GM23338 (cell line): ENCODE results near the gene DEFB114. TPM values are rescaled to one million over a fixed set of nuclear protein-coding genes. Genes with fewer than 3 reads are reported as not detected.

ENCODE experiments used
- ATAC-seq: fragments of 200-7000 bp; cut with Tn5 transposase; 3 replicates; pipeline ENCODE4 v1.9.1; 2020
- DNase-seq: peaks from one replicate; pipeline ENCODE4 v3.0.0-alpha.2; 2015; ENCODE audit warnings: low spot score
- H2AFZ ChIP-seq: fragments of 200-600 bp; sonication (generic); 2 replicates; pipeline ENCODE4 v1.8.0; 2016; ENCODE audit warnings: antibody characterized with exemption, mild to moderate bottlenecking, moderate library complexity
- H3F3A ChIP-seq: fragments of 200-600 bp; sonication (generic); replicated peaks from 2 replicates; pipeline ENCODE4 v1.8.0; 2017; ENCODE audit warnings: antibody characterized with exemption, mixed run types, low read depth
- H3K27ac ChIP-seq: fragments of 200-600 bp; sonication (generic); 2 replicates; pipeline ENCODE4 v1.6.1; 2016; ENCODE audit warnings: low read depth
- H3K27me3 ChIP-seq: fragments of 200-600 bp; sonication (generic); 2 replicates; pipeline ENCODE4 v1.8.0; 2016; ENCODE audit warnings: mild to moderate bottlenecking, mixed run types, moderate library complexity; ENCODE audit not compliant: insufficient read depth
- H3K36me3 ChIP-seq: fragments of 200-600 bp; sonication (generic); 2 replicates; pipeline ENCODE4 v1.8.0; 2016; ENCODE audit warnings: mild to moderate bottlenecking; ENCODE audit not compliant: insufficient read depth
- H3K4me1 ChIP-seq: fragments of 200-600 bp; sonication (generic); 2 replicates; pipeline ENCODE4 v1.8.0; 2016; ENCODE audit warnings: mild to moderate bottlenecking, moderate library complexity; ENCODE audit not compliant: insufficient read depth
- H3K4me2 ChIP-seq: fragments of 200-600 bp; sonication (generic); 2 replicates; pipeline ENCODE4 v1.7.1; 2017; ENCODE audit warnings: mixed run types
- H3K4me3 ChIP-seq: fragments of 200-600 bp; sonication (generic); 2 replicates; pipeline ENCODE4 v1.6.1; 2016; ENCODE audit warnings: mixed run types
- H3K79me2 ChIP-seq: fragments of 200-600 bp; sonication (generic); replicated peaks from 2 replicates; pipeline ENCODE4 v1.8.0; 2017; ENCODE audit warnings: mild to moderate bottlenecking; ENCODE audit not compliant: insufficient read depth
- H3K9me2 ChIP-seq: fragments of 200-600 bp; sonication (generic); 2 replicates; pipeline ENCODE4 v1.8.0; 2017; ENCODE audit not compliant: insufficient read depth
- H4K20me1 ChIP-seq: fragments of 200-600 bp; sonication (generic); replicated peaks from 2 replicates; pipeline ENCODE4 v1.8.0; 2017; ENCODE audit warnings: mild to moderate bottlenecking; ENCODE audit not compliant: insufficient read depth
- H3K27ac Mint-ChIP-seq: 2 replicates; pipeline ENCODE4 v1.8.0; 2020; ENCODE audit warnings: inconsistent platforms, mild to moderate bottlenecking, moderate library complexity, mixed read lengths
- H3K27me3 Mint-ChIP-seq: 3 replicates; pipeline ENCODE4 v1.8.0; 2022; ENCODE audit warnings: low read depth, mild to moderate bottlenecking, moderate library complexity, mixed read lengths, inconsistent platforms; ENCODE audit not compliant: insufficient read depth, poor library complexity
- H3K36me3 Mint-ChIP-seq: 3 replicates; pipeline ENCODE4 v1.8.0; 2021; ENCODE audit warnings: low read depth, mild to moderate bottlenecking, inconsistent platforms, moderate library complexity, mixed read lengths
- H3K4me1 Mint-ChIP-seq: 3 replicates; pipeline ENCODE4 v1.8.0; 2020; ENCODE audit warnings: mild to moderate bottlenecking, inconsistent platforms, mixed read lengths
- H3K4me3 Mint-ChIP-seq: 3 replicates; pipeline ENCODE4 v1.8.0; 2021; ENCODE audit warnings: moderate library complexity, mild to moderate bottlenecking, inconsistent platforms, mixed read lengths
- H3K9me3 Mint-ChIP-seq: 3 replicates; pipeline ENCODE4 v1.8.0; 2020; ENCODE audit warnings: moderate library complexity, mild to moderate bottlenecking, inconsistent platforms, mixed read lengths
- JUNB ChIP-seq: IDR thresholded peaks from one replicate; pipeline ENCODE4 v1.6.1; 2016; ENCODE audit warnings: antibody characterized with exemption; ENCODE audit not compliant: unreplicated experiment
- POLR2AphosphoS5 ChIP-seq: IDR thresholded peaks from 2 replicates; pipeline ENCODE4 v1.6.1; 2016; ENCODE audit warnings: antibody characterized with exemption, low read depth
- REST ChIP-seq: IDR thresholded peaks from one replicate; pipeline ENCODE4 v1.6.1; 2018; ENCODE audit warnings: antibody characterized with exemption; ENCODE audit not compliant: unreplicated experiment
- polyA plus RNA-seq: library from polyadenylated mRNA; unstranded; fragments of >200 nt; fragmentation: Nextera tagmentation; extraction: Ambion mirVana; gene quantifications from 2 replicates; pipeline ENCODE4 v1.2.1, GENCODE V29; 2016
- total RNA-seq: library from RNA; depleted of rRNA; stranded (reverse); fragments of >200 nt; shearing (Covaris generic); gene quantifications from 2 replicates; pipeline ENCODE4 v1.2.3, GENCODE V29; 2014
- TF ChIP-seq, protein P1 (sequence below): IDR thresholded peaks from 2 replicates; pipeline ENCODE4 v1.6.1; 2016; ENCODE audit warnings: antibody characterized with exemption

The DEFB114 gene
- total and polyA plus RNA-seq, 2 experiments from 2014 or later: not detected

DNA sequence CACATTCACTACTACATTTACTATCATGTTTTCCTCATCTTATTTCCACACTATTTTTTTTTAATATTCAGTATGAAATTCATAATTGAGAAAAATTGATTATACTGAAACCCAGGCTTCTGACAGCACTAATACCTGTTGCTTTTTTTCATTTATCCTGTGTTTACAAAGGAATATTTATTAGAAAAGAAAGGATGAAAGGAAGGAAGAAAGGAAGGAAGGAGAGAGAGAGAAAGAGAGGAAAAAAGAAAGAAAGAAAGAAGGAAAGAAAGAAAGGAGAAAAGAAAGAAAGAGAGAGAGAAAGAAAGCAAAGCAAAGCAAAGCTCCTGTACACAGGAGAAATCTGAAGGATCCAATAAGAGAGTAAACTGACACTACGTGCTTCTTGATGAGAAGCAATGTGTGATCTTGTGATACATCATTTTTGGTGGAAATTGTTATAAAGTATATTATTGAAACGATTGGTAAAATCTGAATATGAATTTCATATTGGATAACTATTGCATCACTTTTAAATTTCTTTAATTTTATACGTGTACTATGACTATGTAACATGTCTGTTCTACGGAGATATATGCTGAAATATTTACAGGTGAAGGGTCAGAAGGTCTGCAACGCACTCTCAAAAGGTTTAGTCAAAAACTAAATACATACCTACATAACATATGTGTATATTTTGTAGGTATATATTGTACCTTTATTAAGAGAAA is 43.9 kb downstream of the DEFB114 start:
- Histone ChIP-seq H3K9me2 (no peaks in the 10 kb centered on the region), H3K4me3 (no peak overlapping the region), H3K36me3 (no peaks in the 10 kb centered on the region), H4K20me1 (no peaks in the 10 kb centered on the region), H3K79me2 (no peaks in the 10 kb centered on the region), H3F3A (0 out of 2 replicates have a peak, but pooled peaks cover 4% of the 10 kb centered on the region), H3K27ac (no peak overlapping the region), H2AFZ (no peak overlapping the region), H3K27me3 (no peaks in the 10 kb centered on the region), H3K4me2 (no peak overlapping the region), H3K4me1 (peaks cover 36% of the 10 kb centered on the region)
- H3K4me1 Mint-ChIP-seq: peaks cover 42% of the 10 kb centered on the region
- H3K27ac Mint-ChIP-seq: no peak overlapping the region
- H3K36me3 Mint-ChIP-seq: no peaks in the 10 kb centered on the region
- ATAC-seq (no peak), DNase-seq (no peak)
- H3K9me3 Mint-ChIP-seq: no peaks in the 10 kb centered on the region; the same call in 2 of the 3 replicates
- H3K4me3 Mint-ChIP-seq: no peak overlapping the region
- no peak for TF ChIP-seq POLR2AphosphoS5
- TF ChIP-seq JUNB: no peak
- H3K27me3 Mint-ChIP-seq: no peaks in the 10 kb centered on the region

DNA sequence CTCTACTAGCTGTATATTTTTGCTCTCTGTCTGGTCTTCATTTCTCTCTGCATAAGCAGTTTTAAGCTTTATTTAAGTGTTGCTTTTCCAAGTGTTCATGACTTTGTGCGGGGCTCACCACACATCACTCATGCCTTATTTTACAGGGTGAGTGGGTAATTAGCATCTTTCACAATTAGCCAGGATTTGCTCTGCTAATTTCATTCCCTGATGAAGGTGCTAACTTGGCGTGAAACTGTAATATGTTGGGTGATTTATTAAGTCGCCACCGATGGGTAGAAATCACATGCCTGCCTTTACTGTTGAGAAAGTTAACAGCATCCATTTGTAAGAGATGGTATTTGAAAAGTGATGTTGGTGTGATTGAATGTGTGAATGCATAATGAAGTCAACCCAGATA is 44.7 kb downstream of the DEFB114 start:
- H3K4me3 Mint-ChIP-seq: no peak overlapping the region
- no peak for DNase-seq
- H3K27me3 Mint-ChIP-seq: no peaks in the 10 kb centered on the region
- no peak for ATAC-seq
- no peak overlapping the region for H3K27ac ChIP-seq
- H3K4me3 ChIP-seq: no peak overlapping the region
- H3K4me1 Mint-ChIP-seq: peaks cover 51% of the 10 kb centered on the region
- 0 out of 2 replicates have a peak overlapping the region, but pooled peaks have one; percentile 35 for H3K4me2 ChIP-seq
- H3K36me3 Mint-ChIP-seq: no peaks in the 10 kb centered on the region
- H3K9me2 ChIP-seq: no peaks in the 10 kb centered on the region
- H3K27me3 ChIP-seq: no peaks in the 10 kb centered on the region
- no peak overlapping the region for H2AFZ ChIP-seq
- 0 out of 2 replicates have a peak, but pooled peaks cover 4% of the 10 kb centered on the region for H3F3A ChIP-seq
- no peaks in the 10 kb centered on the region for H3K9me3 Mint-ChIP-seq
- no peak overlapping the region for H3K27ac Mint-ChIP-seq
- TF ChIP-seq, protein P1, sequence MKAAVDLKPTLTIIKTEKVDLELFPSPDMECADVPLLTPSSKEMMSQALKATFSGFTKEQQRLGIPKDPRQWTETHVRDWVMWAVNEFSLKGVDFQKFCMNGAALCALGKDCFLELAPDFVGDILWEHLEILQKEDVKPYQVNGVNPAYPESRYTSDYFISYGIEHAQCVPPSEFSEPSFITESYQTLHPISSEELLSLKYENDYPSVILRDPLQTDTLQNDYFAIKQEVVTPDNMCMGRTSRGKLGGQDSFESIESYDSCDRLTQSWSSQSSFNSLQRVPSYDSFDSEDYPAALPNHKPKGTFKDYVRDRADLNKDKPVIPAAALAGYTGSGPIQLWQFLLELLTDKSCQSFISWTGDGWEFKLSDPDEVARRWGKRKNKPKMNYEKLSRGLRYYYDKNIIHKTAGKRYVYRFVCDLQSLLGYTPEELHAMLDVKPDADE: no peak
- TF ChIP-seq POLR2AphosphoS5 (no peak), REST (no peak)
- peaks cover 45% of the 10 kb centered on the region for H3K4me1 ChIP-seq
- H4K20me1 ChIP-seq: no peaks in the 10 kb centered on the region
- no peaks in the 10 kb centered on the region for H3K36me3 ChIP-seq
- no peaks in the 10 kb centered on the region for H3K79me2 ChIP-seq
